VCaP (cell line): Measurements from ENCODE around the gene NQO1.

Experiments
- H3K27ac ChIP-seq: fragments of 450-650 bp; 2 replicates; pipeline ENCODE4 v1.5.1; 2017
- CTCF ChIP-seq: fragments of 450-650 bp; conservative IDR thresholded peaks from 2 replicates; pipeline ENCODE4 v1.5.1; 2017; ENCODE audit warnings: mild to moderate bottlenecking, moderate library complexity

Gene NQO1

GRCh38 chr16:69698404-69698803 lies 28.0 kb downstream of the NQO1 start:
- no peak overlapping the region for H3K27ac ChIP-seq
- no peak for TF ChIP-seq CTCF

- H3K27ac ChIP-seq = no peak overlapping the region
- no peak for TF ChIP-seq CTCF
Measured at GRCh38 chr16:69693916-69694315, 32.4 kb downstream of the NQO1 start.

- TF ChIP-seq CTCF = no peak
- no peak overlapping the region for H3K27ac ChIP-seq
Measured at GRCh38 chr16:69691980-69692911, 34.1 kb downstream of the NQO1 start.

- TF ChIP-seq CTCF = no peak
Measured at GRCh38 chr16:69688589-69688988, 37.8 kb downstream of the NQO1 start.

GRCh38 chr16:69680358-69680757 lies 46.0 kb downstream of the NQO1 start:
- no peak for TF ChIP-seq CTCF
- no peak overlapping the region for H3K27ac ChIP-seq

More at GRCh38 chr16:69688589-69688988, 37.8 kb downstream of the NQO1 start:
- no peak overlapping the region for H3K27ac ChIP-seq

- no peak overlapping the region for H3K27ac ChIP-seq
- TF ChIP-seq CTCF = no peak
Measured at GRCh38 chr16:69672998-69673713, 53.2 kb downstream of the NQO1 start.

- no peak overlapping the region for H3K27ac ChIP-seq
- TF ChIP-seq CTCF = no peak
Measured at GRCh38 chr16:69672315-69672997, 53.9 kb downstream of the NQO1 start.
